Ramos (cell line): ENCODE measurements around the gene MYOF.
"Not testable (repeated sequence)": the region's sequence is repeated elsewhere in the genome, so short reads cannot be mapped to it uniquely, and the experiment has no call there.

Experiments used
- in situ Hi-C: fragments of 300-500 bp; cut with MboI; formaldehyde crosslinking; loops from one replicate; pipeline ENCODE4 v1.14.3; 2022; ENCODE audit warnings: low sequenced_read_pairs; ENCODE audit not compliant: unreplicated experiment

The MYOF gene

GRCh38 chr10:93488956-93489528 is 6.9 kb upstream of the MYOF start:
- in situ Hi-C loops = no loop called here

GRCh38 chr10:93485690-93486089 is 3.6 kb upstream of the MYOF start:
- in situ Hi-C loops = no loop called here

GRCh38 chr10:93481637-93482144 is 443 bp downstream of the MYOF start:
- in situ Hi-C loops = no loop called here

- in situ Hi-C loops = loop anchor here (5.0 kb wide), 1 partner anchor 92 kb away; no protein-coding TSS in a partner anchor
Observed at GRCh38 chr10:93478873-93479272, 3.3 kb downstream of the MYOF start.

GRCh38 chr10:93476756-93477155 is 5.4 kb downstream of the MYOF start:
- in situ Hi-C loops = loop anchor here (5.0 kb wide), 1 partner anchor 89 kb away; no protein-coding TSS in a partner anchor

GRCh38 chr10:93475871-93476270 is 6.3 kb downstream of the MYOF start:
- in situ Hi-C loops = loop anchor here (5.0 kb wide), 1 partner anchor 89 kb away; no protein-coding TSS in a partner anchor

- in situ Hi-C loops = loop anchor here (5.0 kb wide), 1 partner anchor 88 kb away; no protein-coding TSS in a partner anchor
Observed at GRCh38 chr10:93475227-93475626, 6.9 kb downstream of the MYOF start.

DNA sequence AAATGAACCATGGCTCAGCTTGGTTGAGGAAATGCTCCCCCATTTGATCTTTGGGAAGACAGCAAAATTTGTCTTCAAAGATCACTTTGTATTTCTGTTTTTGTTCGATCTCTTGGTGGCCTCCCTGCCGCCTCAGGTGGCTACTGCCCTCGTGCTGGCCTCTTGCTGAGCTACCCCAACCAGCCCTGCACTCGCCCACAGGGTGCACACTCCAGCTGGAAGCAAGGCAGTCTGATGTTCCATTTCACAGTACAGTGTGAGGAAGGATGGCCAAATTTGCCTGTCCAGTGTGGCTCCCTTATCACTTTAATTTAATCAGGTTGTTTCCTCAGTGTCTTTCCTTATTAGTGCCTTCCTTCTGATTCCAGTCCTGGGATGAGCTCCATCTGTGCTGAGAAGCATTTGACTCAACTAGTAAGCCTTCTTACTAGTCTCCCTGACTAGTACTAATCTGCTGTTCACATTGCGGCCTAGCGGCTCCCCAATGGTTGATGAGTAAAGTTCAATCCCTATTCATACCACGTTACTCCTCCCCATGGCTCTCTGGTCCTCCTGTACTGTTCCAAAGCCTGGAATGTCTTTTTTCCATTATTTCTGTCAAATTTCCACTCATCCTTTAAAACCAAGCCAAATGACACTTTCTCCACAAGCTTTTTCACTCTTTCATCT is 8.2 kb downstream of the MYOF start:
- in situ Hi-C loops = no loop called here

GRCh38 chr10:93473161-93473560 is 9.0 kb downstream of the MYOF start:
- in situ Hi-C loops = no loop called here

DNA sequence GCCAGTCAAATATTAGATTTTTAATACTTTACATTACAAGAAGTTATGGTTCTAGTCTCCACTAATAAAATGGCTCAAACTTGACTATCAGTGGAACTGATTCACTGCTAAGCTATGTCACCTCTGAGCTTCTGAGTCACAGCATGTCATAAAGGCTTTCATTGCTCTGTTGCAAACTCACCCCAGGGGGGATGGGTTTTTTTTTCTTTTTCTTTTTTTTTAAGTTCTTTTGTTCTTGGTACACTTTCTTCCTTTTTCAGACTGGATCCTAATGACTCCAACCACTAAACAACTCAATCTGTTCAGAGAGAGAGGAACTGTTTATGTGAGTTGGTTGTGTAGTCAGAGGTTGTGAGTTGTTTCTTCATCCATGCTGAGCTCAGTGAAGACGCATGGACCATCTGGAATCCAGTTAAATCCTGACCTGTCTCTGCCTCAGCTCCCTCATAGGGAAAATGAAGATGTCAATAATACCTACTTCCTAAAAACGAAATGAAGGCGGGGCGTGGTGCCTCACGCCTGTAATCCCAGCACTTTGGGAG is 11.0 kb downstream of the MYOF start:
- in situ Hi-C loops = no loop called here

DNA sequence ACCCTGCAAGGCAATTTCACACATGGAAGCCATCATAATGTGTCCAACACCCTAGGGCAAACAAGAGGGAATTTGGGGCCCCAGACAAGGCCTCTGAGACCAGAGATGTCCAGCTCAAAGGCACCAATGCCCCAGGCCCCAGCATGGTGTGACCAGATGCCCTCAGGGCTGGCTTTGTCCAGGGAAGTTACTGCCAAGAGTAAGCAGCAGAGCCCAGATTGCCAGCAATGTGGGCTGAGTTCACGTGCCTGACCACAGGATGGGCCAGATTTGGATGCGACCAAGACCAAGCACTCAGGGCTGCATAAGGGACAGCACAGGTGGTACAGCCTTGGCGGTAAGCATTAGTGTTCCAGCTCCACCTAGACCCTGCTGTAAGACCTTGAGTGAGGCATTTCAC is 12.7 kb downstream of the MYOF start:
- in situ Hi-C loops = no loop called here

- in situ Hi-C loops = no loop called here
Observed at GRCh38 chr10:93468461-93469213, 13.5 kb downstream of the MYOF start.

- in situ Hi-C loops = not testable (repeated sequence)
Observed at GRCh38 chr10:93467635-93468034, 14.5 kb downstream of the MYOF start.

GRCh38 chr10:93465806-93466675 is 16.1 kb downstream of the MYOF start:
- in situ Hi-C loops = no loop called here

DNA sequence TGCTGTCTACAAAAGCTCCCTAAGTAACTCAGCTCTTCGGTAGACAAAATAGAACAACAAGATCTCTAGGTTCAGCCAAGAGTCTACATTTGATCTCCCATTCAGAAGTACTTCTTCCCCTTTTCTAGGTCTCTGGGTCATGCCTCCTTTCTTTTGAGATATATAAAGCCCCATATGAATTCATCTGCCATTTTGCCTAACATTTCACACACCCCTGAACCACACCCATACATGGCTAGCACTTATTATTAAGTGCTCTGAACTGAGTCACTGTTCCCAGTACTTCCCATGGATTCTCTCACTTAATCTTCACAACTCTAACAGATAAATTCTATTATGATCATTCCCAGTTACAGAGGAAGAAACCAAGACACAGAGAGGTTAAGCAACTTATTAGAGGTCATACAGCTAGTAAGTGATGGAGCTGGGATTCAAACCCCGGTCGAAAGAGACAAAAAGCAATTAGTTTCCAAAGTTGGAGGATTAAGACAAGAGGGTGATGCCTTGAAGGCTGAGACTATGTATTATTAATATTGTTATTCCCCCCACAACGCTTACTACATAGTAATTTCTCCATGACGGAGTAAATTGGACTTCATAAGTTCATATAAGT is 17.3 kb downstream of the MYOF start:
- in situ Hi-C loops = no loop called here

DNA sequence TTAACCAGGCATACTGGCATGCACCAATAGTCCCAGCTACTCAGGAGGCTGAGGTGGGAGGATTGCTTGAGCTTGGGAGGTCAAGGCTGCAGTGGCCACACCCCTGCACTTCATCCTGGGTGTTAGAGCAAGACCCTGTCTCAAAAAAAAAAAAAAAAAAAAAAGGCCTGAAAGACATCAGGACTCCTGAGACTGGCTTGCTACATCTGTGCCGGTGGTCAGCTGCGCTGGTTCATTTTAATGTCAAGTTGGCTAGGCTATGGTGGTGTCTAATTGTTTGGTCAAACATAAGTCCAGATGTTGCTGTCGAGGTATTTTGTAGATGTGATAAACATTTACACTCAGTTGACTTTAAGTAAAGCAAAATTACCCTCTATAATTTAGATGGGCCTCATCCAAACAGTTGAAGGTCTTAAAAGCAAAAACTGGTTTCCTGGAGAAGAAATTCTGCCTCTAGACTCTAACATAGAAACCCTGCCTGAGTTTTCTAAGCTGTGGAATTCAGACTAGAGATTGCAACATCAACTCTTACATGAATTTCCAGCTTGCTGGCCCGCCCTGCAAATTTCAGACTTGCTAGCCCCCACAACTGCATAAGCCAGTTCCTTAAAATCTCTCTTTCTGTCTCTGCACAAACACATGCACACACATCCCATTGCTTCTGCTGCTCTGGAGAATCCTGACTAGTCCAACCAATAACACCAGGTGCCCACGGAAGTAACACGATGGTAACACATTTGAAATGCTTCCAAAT is 18.2 kb downstream of the MYOF start:
- in situ Hi-C loops = no loop called here

DNA sequence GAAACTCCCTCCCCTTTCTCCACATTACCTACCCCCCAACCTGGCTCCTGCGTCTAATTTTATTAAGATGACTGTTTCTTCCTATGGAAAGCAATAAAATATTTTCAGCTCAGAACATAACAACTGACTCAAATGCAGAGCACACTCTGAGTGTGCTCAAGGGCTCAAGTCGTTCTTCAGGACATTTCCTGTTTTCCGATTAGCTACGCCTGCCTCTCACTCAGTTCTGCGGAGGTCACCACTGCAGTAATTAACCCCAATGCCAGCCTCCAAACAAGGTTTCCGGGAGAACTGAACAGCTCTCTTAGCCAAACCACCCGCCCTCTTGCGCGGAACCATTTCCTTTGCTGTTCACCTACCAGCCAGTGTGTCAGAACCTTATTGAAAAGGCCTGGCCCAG is 19.3 kb downstream of the MYOF start:
- in situ Hi-C loops = no loop called here

GRCh38 chr10:93462371-93462770 is 19.8 kb downstream of the MYOF start:
- in situ Hi-C loops = no loop called here

DNA sequence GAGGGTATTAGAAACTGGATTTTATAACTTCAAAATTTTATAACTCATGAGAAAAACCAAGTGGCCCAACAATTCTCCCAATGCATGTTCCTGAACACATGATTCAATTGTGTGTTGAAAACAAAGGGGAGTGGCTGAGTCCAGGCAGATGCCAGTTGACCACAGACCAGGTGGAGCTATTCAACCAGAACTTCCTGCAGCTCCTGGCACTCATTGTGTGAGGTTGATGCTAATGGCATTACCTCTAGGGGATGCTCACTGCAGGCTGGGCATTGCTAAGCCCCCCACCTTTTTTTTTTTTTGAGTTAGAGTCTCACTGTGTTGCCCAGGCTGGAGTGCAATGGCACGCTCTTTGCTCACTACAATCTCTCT is 20.3 kb downstream of the MYOF start:
- in situ Hi-C loops = no loop called here
